Lung (tissue), 12 donors: ENCODE measurements around the gene TOMM5. TPM values are rescaled to one million over a fixed set of nuclear protein-coding genes. Genes with fewer than 3 reads are reported as not detected.

Source experiments
- ATAC-seq: fragments of 200-7000 bp; cut with Tn5 transposase; one replicate; pipeline ENCODE4 v1.9.1; 2020; ENCODE audit warnings: moderate number of reproducible peaks; ENCODE audit not compliant: insufficient read depth, low FRiP score
- DNase-seq, 3 donors: peaks; one replicate each; pipeline ENCODE4 v3.0.0-alpha.2; 2013 to 2017
- H3K27ac ChIP-seq, 2 donors: one replicate each; pipeline ENCODE4 v1.5.1; 2013; ENCODE audit warnings: mild to moderate bottlenecking in 2 of 2, moderate library complexity in 2 of 2, control low read depth in 1 of 2, inconsistent platforms in 1 of 2, low read depth in 1 of 2, low read length in 1 of 2
- H3K27me3 ChIP-seq, 3 donors: one replicate each; pipeline ENCODE4 v1.5.1; 2013; ENCODE audit warnings: low read length in 2 of 3; ENCODE audit not compliant: control insufficient read depth in 3 of 3, insufficient read depth in 3 of 3
- H3K36me3 ChIP-seq, 4 donors: one replicate each; pipeline ENCODE4 v1.5.1; 2013; ENCODE audit warnings: low read length in 4 of 4, mild to moderate bottlenecking in 1 of 4, moderate library complexity in 1 of 4; ENCODE audit not compliant: control insufficient read depth in 4 of 4, insufficient read depth in 4 of 4
- H3K4me1 ChIP-seq, 5 donors: one replicate each; pipeline ENCODE4 v1.5.1; 2013; ENCODE audit warnings: low read length in 5 of 5, mild to moderate bottlenecking in 2 of 5, moderate library complexity in 1 of 5; ENCODE audit not compliant: control insufficient read depth in 5 of 5, insufficient read depth in 5 of 5
- H3K4me3 ChIP-seq: one replicate; pipeline ENCODE4 v1.5.1; 2013; ENCODE audit warnings: mild to moderate bottlenecking, control low read depth, moderate library complexity
- H3K9ac ChIP-seq, 2 donors: one replicate each; pipeline ENCODE4 v1.5.1; 2013; ENCODE audit warnings: low read length in 2 of 2, control low read depth in 1 of 2; ENCODE audit not compliant: insufficient read depth in 1 of 2
- H3K9me3 ChIP-seq, 4 donors: one replicate each; pipeline ENCODE4 v1.5.1; 2013; ENCODE audit warnings: low read length in 3 of 4, mild to moderate bottlenecking in 1 of 4, moderate library complexity in 1 of 4; ENCODE audit not compliant: control insufficient read depth in 4 of 4, insufficient read depth in 3 of 4
- CTCF ChIP-seq: IDR thresholded peaks from 2 replicates; pipeline ENCODE4 v1.5.1; 2012; ENCODE audit warnings: mild to moderate bottlenecking; ENCODE audit errors: control extremely low read depth, extremely low read depth
- WGBS, 2 donors: extraction: QIAGEN DNeasy Blood & Tissue Kit; methylation state at CpG; one replicate each; pipeline ENCODE4 v1.1.7; 2013; 5-methylcytosine and 5-hydroxymethylcytosine counted together
- polyA plus RNA-seq, 2 donors: library from polyadenylated mRNA; stranded (reverse); fragments of 200-250 nt; gene quantifications; one replicate each; pipeline ENCODE4 v1.2.1, GENCODE V29; 2013
- total RNA-seq, 2 donors: library from RNA; depleted of rRNA in 1 of 2; stranded (reverse); fragments of >200 nt in 1 of 2; gene quantifications; one replicate each; pipeline ENCODE4 v1.2.1, GENCODE V29; 2014 to 2021
- donor health status: control.
- donor health status: control.
- donor health status: Bipolar disorder and iron deficiency.
- donor health status: healthy.
- donor health status: DM: yes; HTN: yes; CAD: no.

TOMM5 gene
- total and polyA plus RNA-seq, 4 donors = 66.7 to 132 (median 89.8) TPM

GRCh38 chr9:37551468-37551867, 40.9 kb downstream of the TOMM5 start:
- peaks cover 0 to 3% (median 0%) of the 10 kb centered on the region in 4 donors for H3K36me3 ChIP-seq
- ATAC-seq (no peak), DNase-seq (no peak)
- H3K9me3 ChIP-seq = no peaks in the 10 kb centered on the region
- no peak overlapping the region for H3K27ac ChIP-seq
- H3K4me3 ChIP-seq = no peak overlapping the region
- no peak overlapping the region for H3K9ac ChIP-seq
- WGBS, 2 donors = 86 to 89% methylated on average over 3 of the region's 3 CpGs
- TF ChIP-seq CTCF = no peak
- H3K27me3 ChIP-seq = no peaks in the 10 kb centered on the region
- no peaks in the 10 kb centered on the region for H3K4me1 ChIP-seq

DNA sequence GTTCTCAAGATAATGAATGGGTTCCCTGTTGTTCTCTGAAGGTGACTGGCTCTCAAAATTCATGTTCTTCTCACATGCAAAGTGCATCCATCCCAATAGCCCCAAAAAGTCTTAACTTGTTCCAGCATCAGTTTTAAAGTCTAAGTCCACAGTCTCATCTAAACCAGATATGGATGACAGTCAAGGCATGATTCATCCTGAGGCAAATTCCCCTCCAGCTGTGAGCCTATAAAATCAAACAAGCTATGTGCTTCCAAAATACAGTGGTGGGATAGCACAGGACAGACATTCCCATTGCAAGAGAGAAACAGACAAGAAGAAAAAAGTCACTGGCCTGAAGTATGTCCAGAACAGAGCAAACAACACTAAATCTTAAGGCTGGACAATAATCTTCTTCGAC, 41.6 kb downstream of the TOMM5 start:
- no peaks in the 10 kb centered on the region for H3K9me3 ChIP-seq
- no peak overlapping the region for H3K9ac ChIP-seq
- no peak for TF ChIP-seq CTCF
- peaks cover 0 to 3% (median 0%) of the 10 kb centered on the region in 4 donors for H3K36me3 ChIP-seq
- no peak for DNase-seq
- WGBS, 2 donors = 92 to 94% methylated on average over 1 of the region's 1 CpG
- H3K27ac ChIP-seq = no peak overlapping the region
- no peak overlapping the region for H3K4me3 ChIP-seq
- no peak for ATAC-seq
- no peaks in the 10 kb centered on the region for H3K27me3 ChIP-seq
- no peaks in the 10 kb centered on the region for H3K4me1 ChIP-seq

DNA sequence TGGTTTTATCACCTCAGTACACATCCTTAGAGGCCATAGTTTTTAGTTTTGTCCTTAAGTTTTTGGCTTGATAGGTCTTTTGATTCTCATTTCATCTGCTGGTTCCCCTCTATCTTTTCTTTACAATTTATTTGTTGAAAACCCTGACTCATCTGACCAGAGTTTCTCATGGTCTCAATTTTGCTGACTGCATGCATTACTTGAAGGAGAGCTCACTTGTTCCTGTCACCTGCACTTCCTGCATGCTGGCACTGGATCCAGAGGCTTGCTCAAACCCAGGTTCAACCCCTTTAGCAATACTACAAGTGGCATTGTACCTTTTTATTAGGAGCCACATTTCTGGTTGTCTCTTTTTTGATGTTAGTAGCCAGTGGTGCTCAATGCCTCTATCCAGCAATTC, 42.9 kb downstream of the TOMM5 start:
- ATAC-seq (no peak), DNase-seq (no peak)
- Histone ChIP-seq H3K4me3 (no peak overlapping the region), H3K9ac (no peak overlapping the region), H3K4me1 (no peaks in the 10 kb centered on the region), H3K36me3 (peaks cover 0 to 3% (median 0%) of the 10 kb centered on the region in 4 donors), H3K9me3 (no peaks in the 10 kb centered on the region), H3K27ac (no peak overlapping the region), H3K27me3 (no peaks in the 10 kb centered on the region)
- TF ChIP-seq CTCF = no peak

- DNase-seq = no peak
- Histone ChIP-seq H3K4me1 (no peaks in the 10 kb centered on the region), H3K9me3 (no peaks in the 10 kb centered on the region), H3K4me3 (no peak overlapping the region), H3K27me3 (no peaks in the 10 kb centered on the region), H3K9ac (no peak overlapping the region), H3K27ac (no peak overlapping the region), H3K36me3 (peaks cover 0 to 3% (median 0%) of the 10 kb centered on the region in 4 donors)
- ATAC-seq = no peak
- TF ChIP-seq CTCF = no peak
- WGBS, 2 donors = 97% methylated on average over 5 of the region's 5 CpGs
Measured at GRCh38 chr9:37547328-37547878, 45.0 kb downstream of the TOMM5 start.
